GM19035 (cell line): ENCODE data around the gene MUCL3.
A peak's percentile ranks its signal among the peaks of the same experiment; 100 is the strongest.
"Not testable (repeated sequence)": the region's sequence is repeated elsewhere in the genome, so short reads cannot be mapped to it uniquely, and the experiment has no call there.

ENCODE experiments used
- ATAC-seq: cut with Tn5 transposase; IDR thresholded peaks from one replicate; pipeline ENCODE4 v1.9.1; 2021; ENCODE audit not compliant: unreplicated experiment

MUCL3 gene

DNA sequence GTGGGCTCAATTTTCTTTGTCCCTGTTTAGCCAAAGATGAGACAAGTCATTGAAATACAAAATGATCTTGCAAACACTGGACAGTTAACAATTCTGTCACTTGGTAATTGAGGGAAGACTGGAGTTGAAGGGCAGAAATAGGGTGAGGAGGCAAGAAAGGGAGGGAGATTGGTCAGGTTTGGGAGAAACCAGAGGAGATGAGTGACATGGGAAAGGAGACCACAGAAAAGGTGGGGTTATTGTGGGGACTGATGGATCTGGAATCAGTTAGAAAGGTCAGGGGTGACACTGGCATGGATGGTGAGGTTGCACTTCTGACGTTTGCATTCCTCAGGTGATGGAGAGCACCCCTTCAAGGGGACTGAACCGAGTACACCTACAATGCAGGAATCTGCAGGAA, 32.1 kb upstream of the MUCL3 start:
- no peak for ATAC-seq

DNA sequence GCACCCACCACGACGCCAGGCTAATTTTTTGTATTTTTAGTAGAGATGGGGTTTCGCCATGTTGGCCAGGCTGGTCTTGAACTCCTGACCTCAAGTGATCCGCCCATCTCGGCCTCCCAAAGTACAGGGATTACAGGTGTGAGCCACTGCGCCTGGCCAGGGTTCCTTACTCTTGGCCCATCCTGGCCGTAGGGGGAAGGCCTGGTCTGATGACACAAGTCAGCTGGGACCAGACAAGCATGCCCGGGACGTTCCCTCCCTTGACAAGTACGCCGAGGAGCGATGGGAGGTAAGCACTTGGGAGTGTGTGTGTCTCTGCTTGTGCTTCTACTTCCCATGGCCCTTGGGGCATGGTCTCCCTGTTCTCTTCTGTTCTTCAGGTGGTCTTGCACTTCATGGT, 30.3 kb upstream of the MUCL3 start:
- ATAC-seq = not testable (repeated sequence)

DNA sequence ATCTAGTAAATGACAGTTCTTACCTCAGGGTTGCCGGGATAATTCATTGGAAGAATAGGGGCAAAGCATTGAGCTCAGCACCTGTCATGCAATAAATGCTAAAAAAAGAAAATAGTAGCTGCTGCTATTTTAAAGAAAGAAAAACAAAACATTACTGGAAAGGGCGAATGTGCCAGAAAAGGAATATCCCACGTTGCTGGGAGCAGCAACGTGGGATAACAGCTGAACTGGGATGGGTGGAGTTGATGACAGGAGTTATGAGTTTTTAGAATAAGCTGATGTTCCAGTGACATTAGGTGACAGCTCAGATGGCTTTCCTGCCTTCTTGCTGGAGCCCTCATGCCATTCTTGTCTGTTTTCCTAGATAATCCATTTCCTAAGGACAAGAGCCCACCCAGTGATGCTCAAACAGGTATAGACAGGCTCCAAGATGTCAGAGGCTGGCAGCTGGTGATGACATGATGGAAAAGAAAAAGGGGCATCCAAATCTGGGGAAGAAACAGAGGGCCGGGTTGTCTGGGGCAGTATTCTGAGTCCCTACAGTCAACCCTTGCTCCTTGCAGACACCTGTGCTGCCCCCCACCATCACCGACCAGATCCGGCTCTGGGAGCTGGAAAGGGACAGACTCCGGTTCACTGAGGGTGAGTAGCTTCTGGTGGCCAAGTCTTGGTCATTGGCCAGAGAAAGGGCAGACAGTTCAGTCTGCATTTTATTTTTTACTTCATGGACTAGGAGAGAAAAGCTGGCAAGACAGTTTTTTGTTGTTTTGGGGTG, 27.8 kb upstream of the MUCL3 start:
- ATAC-seq = no peak

DNA sequence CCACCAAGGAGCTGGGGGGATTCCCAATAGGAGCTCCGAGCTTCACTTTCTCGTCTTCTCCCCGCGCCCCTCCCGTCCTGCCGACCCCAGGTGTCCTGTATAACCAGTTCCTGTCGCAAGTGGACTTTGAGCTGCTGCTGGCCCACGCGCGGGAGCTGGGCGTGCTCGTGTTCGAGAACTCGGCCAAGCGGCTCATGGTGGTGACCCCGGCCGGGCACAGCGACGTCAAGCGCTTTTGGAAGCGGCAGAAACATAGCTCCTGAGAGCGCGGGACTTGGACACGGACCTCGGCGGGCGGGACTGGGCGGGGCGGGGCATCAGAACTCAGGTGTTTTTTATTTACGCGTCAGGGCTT, 27.1 kb upstream of the MUCL3 start:
- ATAC-seq = peak; percentile 13

DNA sequence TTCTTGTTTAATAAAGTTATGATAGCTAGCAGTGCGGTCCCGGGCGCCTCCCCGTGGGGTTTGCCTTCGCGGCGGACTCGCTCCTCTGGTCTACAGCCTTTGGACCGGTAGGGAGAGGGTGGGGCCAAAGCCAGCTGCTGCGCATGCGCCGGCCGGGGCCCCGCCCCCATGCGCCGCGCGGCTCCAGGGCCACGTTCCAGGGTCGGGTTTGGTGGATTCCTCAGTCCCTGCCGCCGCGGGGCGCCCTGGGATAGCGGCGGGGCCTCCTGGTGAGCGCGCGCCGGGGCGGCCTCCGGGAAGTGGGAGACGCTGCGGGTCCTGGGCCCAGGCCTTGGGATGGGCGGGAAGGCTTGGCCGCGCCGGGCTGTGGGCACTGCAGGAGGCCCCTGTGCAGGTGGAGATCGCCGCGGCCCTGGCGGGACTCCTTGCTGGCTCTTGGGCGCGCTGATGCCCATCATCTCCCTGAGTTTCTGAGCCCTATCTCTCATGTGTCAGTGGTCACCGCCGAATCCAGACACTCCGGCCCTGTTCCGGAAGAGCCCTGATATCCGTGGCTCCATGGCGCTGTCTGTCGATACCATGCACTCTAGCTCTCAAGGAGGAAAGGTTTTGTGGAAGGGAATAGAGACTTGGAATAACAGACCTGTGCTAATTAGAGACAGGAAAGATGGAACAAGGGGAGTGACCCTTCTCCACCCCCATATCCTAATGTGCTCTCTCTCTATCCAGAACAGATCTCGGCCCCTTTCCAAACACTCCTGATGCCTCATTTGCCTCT, 26.5 kb upstream of the MUCL3 start, which contains the start of gene VARS2:
Gene VARS2, plus strand, starts transcription at position 163 of the 778 bp plus-strand sequence. Its CDS starts 599 bp downstream, at position 762.
- peak; percentile 89 for ATAC-seq

DNA sequence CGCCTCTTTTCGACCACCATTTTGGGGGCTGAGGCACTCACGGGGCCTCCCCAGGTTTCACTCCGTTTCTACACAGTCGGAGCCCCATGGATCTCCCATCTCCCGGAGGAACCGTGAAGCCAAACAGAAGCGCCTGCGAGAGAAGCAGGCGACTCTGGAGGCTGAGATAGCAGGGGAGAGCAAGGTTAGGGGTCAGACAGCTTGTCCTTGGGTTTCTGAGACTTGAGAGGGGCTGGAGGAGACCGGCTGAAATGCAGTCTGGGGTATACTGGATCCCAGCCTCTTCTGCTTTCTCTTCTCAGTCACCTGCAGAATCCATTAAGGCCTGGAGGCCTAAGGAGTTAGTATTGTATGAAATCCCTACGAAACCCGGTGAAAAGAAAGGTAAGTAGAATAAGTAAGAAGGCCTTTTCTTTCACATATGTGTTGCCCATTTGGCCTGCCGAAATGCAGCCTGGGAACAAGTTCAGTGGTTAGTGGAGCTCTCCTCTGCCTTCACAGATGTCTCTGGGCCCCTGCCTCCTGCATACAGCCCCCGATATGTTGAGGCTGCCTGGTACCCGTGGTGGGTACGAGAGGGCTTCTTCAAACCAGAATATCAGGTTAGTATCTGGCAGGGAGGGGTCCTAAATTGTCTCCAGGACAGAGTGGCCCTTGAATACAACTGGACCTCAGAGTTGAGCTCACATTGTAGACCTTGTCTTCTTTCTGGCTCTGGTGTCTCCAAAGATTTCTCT, 25.8 kb upstream of the MUCL3 start:
- ATAC-seq = no peak

DNA sequence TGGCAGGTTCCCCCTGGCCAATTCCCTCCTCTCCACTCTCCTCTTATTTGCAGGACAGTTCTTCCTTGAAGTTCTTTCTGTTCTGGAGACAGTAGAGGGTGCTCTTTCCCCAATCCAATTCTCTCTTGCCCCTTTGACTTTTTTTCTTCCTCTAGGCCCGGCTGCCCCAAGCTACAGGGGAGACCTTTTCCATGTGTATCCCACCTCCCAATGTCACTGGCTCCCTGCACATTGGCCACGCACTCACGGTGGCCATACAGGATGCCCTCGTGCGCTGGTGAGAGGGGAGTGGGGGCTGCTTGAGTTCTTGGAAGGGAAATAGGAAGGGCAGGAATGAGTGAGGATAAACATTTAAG, 25.2 kb upstream of the MUCL3 start:
- no peak for ATAC-seq

DNA sequence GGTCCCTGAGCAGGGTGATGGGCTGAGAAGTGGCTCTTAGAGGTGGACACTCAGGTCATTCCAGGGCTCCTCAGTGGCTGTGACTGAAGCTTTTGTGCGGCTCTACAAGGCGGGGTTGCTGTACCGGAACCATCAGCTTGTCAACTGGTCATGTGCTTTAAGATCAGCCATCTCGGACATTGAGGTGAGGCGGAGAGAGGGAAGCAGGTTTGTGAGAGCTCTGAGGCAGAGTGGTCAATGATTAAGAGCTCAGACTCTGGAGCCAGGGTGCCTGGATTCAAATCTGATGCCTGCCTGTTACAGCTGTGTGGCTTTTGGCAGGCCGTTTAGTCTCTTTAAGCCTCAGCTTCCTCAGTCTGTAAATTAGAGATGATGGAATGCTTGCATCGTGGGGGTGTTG, 23.7 kb upstream of the MUCL3 start:
- ATAC-seq = no peak

DNA sequence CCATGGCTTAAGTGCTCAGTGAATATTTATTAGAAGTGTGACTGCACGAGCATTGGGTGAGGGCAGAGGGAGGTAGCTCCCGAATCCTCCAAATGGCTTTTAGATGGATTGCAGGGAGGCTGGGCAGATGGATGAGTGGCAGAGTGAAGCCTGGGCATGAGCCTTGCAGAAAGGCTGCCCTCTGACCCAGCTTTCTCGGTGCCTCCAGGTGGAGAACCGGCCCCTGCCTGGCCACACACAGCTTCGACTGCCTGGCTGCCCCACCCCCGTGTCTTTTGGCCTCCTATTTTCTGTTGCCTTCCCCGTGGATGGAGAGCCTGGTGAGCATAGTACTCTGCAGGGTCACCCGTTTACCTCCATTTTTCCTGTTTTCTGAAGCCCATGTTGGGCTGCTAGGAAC, 23.3 kb upstream of the MUCL3 start:
- no peak for ATAC-seq

DNA sequence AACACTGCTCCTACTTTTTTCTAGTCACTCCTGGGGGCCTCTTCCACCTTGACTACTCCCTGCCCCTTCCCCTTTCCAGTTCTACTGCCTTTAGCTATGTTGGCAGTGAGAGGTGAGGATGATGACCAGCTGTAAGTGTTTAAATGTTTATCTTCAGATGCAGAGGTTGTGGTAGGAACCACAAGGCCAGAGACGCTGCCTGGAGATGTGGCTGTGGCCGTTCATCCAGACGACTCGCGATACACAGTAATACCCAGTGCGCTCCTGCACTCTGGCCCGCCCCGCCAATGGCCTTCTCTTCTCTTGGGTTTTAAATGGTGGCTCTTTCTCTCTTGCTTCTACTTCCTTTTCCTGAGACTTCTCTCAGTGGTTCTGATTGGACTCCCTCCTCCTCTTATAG, 22.1 kb upstream of the MUCL3 start:
- no peak for ATAC-seq

DNA sequence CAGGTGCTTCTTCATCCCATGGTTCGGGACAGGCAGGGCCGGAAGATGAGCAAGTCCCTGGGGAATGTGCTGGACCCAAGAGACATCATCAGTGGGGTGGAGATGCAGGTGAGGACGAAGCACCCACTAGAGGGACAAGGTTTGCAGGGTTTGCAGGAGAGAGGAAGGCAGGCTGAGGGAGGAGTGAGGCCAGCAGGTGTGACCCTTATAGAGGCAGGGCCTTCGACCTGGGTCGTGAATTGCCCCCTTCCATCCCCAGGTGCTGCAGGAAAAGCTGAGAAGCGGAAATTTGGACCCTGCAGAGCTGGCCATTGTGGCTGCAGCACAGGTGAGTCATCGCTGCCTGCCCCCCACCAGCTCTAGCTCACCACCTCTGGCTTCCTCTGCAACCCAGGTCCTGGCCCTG, 18.3 kb upstream of the MUCL3 start:
- no peak for ATAC-seq

DNA sequence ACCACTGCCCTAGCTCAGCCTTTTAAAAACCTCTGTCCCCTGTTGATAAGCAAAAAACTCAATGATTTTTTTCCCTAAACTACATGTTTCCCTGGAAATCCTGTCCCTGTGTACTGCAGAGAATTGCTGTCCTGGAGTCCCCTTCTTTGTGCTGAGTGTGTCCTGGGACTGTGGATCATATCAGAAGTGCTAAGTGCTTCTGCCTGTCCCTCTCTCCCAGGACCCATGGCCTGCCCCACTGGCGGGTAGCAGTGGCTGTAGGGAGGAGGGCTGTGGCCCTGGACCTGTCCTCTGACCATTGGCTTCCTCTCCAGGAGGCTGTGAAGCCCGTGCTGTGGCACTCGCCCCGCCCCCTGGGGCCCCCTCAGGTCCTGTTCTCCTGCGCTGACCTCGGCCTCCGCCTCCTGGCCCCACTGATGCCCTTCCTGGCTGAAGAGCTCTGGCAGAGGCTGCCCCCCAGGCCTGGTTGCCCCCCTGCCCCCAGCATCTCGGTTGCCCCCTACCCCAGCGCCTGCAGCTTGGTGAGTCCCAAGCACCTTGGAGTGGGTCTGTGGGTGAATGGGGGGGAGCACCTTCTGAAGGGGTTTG, 16.6 kb upstream of the MUCL3 start:
- ATAC-seq = not testable (repeated sequence)

DNA sequence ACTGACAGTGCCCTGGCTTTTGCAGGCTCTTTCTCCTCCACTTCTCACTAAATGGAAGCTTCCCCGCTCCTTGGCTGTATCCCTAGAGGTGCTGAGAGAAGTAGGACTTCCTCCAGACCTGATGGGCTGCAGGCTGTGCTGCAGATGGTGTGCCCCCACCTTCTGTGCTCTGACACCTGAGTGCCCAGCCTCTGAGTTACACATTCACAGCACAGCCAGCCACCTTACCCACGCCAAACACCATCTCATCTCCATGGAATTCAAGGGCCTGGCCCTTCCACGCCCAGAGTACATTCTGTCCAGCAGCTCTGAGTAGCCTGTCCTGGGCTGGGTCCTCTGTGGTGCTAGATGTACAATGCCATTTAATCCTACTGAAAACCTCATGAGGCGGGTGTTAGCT, 14.1 kb upstream of the MUCL3 start:
- ATAC-seq = no peak

DNA sequence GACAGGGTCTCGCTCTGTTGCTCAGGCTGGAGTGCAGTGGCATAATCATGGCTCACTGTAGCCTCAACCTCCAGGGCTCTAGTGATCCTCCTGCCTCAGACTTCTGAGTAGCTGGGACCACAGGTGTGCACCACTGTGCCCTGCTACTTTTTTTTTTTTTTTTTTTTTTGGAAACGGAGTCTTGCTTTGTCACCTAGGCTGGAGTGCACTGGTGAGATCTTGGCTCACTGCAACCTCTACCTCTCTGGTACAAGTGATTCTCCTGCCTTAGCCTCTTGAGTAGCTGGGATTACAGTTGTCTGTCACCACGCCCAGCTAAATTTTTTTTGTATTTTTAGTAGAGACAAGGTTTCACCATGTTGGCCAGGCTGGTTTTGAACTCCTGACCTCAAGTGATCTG, 13.7 kb upstream of the MUCL3 start:
- not testable (repeated sequence) for ATAC-seq

DNA sequence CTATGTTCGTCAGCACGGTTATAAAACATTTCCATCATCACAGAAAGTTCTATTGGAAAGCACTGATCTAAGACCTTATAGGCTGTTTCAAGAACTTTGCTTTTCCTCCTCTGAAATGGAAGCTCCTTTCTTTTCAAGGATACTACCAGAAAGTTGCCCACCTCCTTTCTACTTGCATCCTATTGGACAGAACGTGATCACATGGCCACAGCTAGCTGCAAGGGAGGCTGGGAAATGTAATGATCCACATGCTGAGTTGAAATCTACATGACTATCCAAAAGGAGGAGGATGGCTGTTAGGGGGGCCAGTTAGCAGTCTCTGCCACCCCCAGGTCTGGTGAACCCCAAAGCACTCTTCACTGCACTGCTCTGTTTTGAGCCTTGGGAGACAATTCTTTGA, 12.1 kb upstream of the MUCL3 start:
- no peak for ATAC-seq

DNA sequence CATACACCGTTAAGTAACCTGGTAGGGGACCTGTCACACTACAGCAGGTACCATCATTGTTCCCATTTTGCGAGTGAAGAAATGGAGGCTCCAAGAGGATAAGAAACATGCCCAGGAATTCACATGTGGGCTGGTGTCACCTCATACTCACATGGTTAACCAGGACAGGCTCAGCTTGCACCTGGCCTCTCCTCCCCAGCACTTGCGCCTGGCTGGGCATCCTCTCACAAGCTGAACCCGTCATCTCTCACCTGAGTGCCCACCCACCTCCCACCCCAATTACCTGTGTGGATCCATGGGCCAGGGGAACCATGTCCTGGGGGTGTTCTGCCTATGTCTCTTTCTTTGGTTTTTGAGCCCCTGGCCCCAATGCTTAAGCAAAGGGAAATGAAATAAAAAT, 10.3 kb upstream of the MUCL3 start:
- ATAC-seq = no peak

DNA sequence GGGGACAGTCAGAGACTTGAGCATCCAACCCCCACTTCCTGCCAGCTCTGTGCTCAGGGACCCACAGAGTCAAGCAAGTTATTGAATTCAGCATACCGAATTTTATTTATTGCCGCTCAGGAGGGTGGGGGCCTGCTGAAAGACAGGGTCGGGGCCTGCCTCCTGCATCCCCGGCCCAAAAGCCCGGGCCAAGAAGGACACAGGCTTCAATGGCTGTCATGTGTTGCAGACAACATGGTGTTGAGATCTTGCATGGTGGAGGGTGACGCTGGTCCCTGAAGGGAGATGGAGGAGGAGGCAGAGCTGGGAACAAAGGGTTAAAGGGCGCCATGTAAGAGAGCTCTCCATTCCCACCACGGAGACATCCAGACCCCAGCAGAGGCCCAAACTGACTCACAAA, 9.5 kb upstream of the MUCL3 start:
- no peak for ATAC-seq

DNA sequence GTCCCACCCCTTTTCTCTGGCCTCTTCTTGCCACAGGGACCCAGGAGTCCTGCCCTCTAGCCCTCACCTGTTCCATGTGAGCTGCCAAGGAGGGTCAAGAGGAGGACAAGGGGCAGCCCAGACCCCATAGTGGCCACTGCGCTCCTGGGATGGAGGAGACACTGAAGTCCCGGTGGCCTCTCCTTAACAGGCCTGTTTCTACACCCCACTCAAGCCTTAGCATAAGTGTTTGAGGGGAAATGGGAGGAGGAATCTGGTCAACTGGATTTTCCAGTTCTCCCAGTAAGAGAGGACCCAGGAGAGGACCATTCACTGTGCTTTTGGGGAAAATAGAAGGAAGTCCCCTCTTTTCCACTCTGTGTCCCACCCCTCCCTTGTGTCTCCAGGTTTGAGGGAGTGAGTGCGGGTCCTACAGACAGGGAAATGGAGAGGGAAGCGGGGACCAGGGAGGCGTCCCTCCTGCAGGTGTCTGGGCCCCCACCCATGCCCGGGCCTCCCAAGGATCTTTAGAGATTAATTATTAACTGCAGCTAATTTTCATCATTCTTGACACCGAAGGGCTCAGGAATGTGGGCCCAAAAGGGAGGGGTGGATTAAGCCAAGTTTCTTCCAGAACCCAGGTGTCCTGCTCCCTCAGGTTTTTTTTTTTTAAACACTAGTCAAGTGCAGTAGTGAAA, 8.7 kb upstream of the MUCL3 start, which contains the start of gene SFTA2:
Gene SFTA2, minus strand, starts transcription at position 202 of the 677 bp plus-strand sequence. Its CDS starts 74 bp downstream, at position 128.
- ATAC-seq = no peak

DNA sequence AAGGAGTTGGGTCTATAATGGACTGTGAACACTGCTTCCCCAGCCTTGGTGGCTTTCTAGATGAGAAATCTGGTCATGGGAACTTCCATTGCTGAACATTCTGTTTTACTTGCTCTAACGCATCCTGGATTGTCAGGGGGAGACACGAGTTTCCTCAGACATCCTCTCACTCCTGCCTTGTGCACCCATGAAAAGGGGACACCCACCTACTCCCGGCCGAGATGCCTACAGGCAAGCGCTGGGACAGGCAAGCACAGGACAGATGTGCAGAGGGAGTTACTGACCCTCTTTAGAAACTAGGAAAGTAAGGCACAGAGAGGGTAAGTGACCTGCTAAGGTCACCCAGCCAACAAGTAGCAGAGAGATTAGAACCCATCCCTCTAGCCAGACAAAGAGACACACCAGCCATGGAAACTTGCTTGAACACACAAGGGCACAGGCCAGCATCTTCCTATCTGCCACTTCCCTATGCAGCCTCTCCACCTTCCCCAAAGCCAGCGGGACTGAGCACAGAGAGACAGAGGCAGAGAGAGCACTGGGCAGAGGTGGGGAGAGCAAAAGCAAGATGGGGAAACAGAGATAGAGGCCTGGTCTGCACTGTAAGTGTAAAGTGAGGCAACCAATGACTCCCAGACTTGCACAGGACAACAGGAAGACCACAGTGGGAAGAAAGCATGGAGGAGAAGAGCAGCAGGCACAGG, 8.0 kb upstream of the MUCL3 start:
- no peak for ATAC-seq

DNA sequence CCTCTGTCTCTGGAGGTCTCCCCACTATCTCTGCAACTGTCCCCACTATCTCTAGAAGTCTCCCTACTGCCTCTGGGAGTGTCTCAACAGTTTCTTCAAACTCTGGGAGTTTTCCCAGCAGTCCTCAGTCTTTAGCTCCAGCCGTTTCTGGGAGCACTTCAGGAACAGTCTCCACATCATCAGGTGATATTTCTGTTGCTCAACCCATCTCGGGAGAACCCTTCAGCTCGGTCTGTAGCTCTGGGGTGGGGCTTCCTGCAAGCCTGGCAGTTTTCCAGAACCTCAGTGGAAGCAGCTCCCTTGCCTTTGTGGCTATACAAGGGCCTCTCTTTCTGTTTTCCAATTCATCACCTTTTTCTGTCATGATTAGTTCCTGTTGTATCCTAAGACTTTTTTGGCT, 5.8 kb upstream of the MUCL3 start:
- ATAC-seq = no peak
